HG03457 (cell line): ENCODE data around the gene MEIS1.

Source experiments
- ATAC-seq: cut with Tn5 transposase; IDR thresholded peaks from one replicate; pipeline ENCODE4 v1.9.1; 2021; ENCODE audit warnings: moderate number of reproducible peaks; ENCODE audit not compliant: unreplicated experiment

Gene MEIS1

GRCh38 chr2:66578687-66579106, 143.8 kb downstream of the MEIS1 start:
- ATAC-seq, result no peak

GRCh38 chr2:66579186-66580126, 144.5 kb downstream of the MEIS1 start:
- ATAC-seq, result no peak

- no peak for ATAC-seq
Measured at GRCh38 chr2:66580166-66581049, 145.5 kb downstream of the MEIS1 start.

DNA sequence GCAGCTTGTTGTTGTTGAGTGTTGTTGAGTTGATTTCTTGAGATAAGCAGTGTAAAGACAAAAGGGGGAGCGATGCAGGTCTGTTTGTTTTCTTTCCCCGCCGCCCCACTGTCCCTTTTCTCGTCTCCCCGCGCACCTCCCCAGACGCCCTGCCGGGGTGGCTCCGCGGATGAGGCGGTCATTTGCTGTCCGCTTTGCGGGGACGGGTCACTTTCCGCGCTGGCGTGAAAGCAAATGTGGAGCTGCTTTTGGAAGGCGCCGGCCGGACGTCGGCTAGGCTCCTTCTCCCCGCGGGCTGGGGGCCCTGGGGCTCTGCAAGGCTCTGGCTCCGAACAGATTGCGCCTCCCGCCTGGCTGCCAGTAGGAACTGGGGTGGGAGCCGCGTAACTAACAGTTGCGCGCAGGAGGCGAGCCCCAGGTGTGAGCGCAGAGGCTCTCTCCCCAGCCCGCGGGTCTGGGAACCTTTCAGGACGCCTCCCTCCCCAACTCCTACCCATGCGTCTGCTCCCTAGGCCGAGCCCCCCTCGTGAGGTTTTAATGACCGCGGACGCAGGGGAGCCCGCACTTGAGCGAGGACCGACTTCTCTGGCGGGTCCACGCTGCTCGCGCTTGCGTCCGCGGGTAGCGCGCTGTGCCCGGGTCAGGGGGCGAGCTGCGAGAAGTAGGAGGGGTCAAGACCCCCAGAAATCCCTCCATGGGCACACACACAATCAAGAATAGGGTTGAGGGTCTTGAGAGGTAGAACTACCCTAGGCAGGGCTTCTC, 146.6 kb downstream of the MEIS1 start:
- ATAC-seq, result no peak

GRCh38 chr2:66582104-66582986, 147.4 kb downstream of the MEIS1 start:
- ATAC-seq, result no peak

GRCh38 chr2:66582987-66583880, 148.3 kb downstream of the MEIS1 start:
- no peak for ATAC-seq

DNA sequence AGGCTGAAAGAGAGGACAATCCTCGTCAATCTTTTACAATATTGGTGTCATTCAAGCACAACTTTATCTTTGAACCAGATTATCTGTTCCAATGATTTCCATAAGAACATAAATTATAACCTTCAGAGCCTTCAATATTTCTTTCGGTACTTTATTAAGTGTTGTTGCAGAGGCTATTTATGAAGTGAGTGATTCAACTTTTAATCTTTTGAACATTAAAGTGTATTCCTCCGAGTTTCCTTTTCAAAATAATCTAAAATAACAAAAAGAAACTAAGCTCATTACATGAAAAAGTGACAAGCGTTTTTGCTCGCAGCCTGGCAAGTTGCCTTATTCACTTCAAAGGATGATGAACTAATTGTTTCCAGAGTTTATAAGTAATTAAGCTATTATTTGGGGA, 149.0 kb downstream of the MEIS1 start:
- ATAC-seq, result no peak

DNA sequence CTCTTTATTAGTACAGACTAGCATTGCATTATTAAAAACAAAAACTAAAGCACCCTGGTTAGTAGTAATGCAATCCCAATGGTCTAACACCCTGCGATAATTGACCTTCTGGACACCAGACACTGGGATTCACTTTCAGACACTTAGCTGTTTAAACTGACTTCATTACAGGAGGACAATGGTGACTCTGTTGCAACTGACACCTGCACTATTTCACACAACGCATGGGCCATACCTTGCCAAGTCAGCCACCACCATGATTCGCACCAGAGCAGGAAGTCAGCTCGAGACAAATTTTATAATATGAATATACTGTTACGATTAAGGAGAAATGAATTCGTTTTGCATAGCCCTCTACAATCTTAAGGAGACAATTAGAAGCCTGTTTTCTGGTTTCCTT, 150.7 kb downstream of the MEIS1 start:
- no peak for ATAC-seq

DNA sequence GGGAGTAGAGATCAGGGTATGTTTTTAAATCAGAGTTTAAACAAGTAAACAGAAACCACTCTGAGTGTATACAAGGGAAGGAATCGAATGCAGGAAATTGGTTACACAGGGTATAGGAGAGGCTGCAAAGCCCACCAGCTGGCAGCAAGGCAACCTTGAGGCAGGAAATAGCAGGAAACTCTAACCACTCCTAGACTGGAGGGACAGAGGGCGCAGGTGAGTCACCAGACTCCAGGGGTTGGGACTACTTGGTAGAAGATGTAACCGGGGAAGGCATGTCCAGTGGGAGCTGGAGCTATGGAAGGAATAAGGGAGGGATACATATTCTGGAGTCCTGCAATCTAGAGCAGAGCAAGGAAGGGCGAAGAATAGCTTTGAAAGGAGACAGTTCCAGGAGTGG, 152.3 kb downstream of the MEIS1 start:
- no peak for ATAC-seq

DNA sequence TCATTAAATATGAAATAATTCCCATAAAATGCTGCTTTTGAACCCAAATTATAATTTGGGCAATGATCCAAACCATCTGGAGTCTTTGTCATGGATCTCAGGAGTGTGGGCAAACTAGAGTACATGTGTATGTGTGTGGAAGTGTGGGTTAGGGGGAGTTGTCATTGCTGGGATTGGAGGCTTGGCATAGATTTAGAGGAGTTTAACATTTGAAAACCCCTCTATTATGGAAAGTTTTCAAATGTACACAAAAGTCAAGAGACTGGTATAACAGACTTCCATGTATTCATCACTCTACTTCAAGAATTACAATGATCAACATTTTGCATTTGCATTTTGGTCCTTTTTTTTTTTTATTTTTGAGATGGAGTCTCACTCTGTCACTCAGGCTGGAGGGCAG, 159.1 kb downstream of the MEIS1 start:
- no peak for ATAC-seq

GRCh38 chr2:66595556-66595955, 160.6 kb downstream of the MEIS1 start:
- ATAC-seq, result no peak

- ATAC-seq, result no peak
Measured at GRCh38 chr2:66596256-66596655, 161.3 kb downstream of the MEIS1 start.

DNA sequence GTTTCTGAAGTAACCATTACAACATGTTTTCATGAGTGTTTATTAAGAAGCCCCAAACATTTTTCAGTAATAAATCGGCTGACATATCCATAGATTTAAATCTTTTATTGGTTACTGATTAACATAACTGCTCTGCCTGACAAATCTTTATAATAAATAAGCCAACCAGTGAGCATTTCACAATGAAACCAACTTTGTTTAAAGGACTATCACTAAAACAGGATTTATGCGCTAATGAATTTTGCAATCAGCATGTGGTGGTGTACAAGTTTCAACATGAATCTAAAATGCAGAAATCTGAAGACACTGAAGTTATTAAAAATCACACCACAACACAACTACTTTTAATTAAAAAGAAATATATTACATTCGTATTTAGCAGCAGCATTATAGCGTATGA, 166.7 kb downstream of the MEIS1 start:
- ATAC-seq, result no peak

DNA sequence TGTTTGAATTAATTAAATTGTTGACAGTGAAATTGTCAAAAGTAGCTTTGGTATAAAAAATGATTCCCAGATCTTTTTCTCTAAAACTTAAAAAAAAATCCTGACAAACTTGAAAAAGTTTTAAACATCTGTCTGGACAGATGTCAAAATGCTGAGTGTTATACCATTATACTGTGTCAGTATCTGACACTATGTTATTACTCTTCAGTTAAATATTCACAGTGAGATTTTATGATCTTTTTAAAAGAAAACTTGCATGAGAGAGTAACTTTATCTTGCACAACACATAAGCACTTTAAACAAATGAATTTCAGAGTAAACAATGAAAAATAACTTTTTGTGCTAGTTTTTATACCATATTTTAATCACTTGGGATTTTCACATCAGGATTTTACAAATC, 167.4 kb downstream of the MEIS1 start:
- no peak for ATAC-seq

GRCh38 chr2:66604326-66604725, 169.4 kb downstream of the MEIS1 start:
- ATAC-seq, result no peak

- no peak for ATAC-seq
Measured at GRCh38 chr2:66604976-66605375, 170.1 kb downstream of the MEIS1 start.

DNA sequence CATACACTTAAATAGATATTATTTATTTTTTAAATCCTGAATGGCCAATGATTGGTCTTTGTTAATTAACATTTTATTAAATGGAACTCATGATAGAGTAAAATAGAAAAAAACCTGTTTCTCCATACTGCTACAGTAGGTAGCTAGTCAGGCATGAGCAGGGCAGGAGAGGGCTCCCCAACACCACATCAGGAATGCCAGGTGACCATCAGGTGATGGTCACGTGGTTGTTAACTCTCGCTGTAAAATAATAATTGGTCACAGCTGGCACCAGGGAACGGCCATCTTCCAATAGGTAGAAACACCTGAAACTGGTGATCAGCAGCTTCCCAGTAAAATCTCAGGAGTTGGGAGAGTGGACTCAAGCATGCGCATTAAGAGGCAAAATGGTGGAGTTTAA, 172.2 kb downstream of the MEIS1 start:
- no peak for ATAC-seq
